HuH-7.5 (cell line): ENCODE results near the gene F2RL2.
"Not testable (repeated sequence)": the region's sequence is repeated elsewhere in the genome, so short reads cannot be mapped to it uniquely, and the experiment has no call there.

ENCODE experiments used
- DNase-seq: peaks from one replicate; pipeline ENCODE4 v3.0.0; 2011; ENCODE audit warnings: low spot score

F2RL2 gene

DNA sequence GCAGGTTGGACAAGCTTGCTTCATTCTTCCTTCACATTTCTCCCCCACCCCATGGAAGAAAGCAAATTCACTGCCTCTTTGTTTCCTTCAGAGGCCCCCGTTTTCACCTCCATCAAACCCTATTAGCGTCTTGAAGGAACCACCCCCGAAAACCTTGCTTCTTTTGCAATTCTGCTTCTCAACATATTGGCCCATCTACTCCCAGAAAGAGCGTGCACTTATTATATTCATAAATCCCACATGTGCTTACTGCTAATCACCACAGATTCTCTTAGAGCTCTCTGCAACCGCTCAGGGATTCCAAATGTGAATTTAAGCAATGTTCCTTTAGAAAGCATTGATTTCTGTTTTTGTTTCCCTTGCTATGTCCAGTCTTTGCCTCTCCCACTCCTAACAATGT lies 1.1 kb downstream of the F2RL2 start:
- DNase-seq: no peak

DNA sequence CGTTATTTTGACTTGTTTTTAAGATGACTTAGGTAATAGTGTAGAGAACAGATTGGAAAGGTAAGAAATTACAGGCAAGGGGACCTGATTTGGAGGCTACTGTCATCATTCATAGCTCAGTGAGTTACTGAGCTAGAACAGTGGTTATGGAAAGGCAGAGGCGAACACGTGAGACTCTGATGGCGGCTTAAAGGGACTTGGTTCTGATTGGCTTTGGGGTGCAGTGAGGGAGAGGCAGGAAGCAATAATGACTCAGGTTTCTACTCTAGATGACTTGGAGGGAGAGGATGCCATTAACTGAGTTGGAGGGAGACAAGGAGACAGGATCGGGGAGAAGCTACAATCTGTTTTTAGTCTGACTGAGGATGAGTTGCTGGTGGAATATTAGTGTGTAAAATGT lies 3.0 kb downstream of the F2RL2 start:
- DNase-seq: no peak

DNA sequence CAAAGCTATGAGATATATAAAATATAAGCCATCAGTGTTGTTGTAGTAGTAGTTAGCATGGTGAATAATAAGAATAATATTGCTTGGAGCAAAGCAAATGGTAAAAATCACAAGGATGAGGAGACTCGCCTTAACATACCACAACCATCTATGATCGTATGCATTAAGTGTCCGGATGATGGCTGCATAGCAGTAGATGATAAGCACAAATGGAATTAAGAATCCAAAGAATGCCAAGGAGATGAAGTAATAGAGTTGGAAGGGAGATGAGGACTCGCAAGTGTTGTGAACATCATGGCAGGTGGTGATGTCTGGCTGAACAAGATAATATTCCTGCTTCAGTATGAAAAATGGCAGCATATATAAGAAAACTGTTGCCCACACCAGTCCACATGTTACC lies 5.5 kb downstream of the F2RL2 start:
- no peak for DNase-seq

DNA sequence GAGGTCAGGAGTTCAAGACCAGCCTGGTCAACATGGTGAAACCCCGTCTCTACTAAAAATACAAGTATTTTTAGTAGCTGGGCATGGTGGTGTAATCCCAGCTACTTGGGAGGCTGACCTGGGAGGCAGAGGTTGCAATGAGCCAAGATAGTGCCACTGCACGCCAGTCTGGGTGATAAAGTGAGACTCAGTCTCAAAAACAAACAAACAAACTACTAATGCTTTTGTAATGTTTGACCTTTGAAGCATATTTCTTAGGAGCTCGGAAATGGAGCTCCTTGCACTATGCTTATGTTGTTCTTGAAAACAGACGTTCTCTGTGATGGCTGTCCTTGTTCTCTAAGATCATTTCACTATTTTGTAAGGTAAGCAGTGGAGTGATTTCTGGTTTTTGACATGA lies 6.0 kb downstream of the F2RL2 start:
- DNase-seq: no peak

DNA sequence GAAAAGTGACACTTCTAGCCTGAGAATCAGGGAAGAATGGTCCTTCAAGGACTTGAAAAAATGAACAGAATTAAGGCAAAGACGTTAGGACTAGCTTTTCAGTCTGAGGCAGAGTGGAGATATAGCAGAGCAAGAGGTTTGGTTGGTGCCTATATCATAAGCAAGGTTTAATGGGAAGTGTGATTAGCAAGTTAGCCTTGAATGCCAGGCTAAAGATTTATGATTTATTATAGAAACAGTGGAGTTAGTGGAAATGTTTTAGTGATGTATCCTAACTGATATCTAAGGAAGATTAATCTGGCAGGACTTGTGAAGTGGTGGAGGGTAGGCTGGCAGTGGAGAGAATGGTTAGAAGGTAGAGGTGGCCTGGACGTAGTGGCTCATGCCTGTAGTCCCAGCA lies 7.0 kb downstream of the F2RL2 start:
- no peak for DNase-seq

DNA sequence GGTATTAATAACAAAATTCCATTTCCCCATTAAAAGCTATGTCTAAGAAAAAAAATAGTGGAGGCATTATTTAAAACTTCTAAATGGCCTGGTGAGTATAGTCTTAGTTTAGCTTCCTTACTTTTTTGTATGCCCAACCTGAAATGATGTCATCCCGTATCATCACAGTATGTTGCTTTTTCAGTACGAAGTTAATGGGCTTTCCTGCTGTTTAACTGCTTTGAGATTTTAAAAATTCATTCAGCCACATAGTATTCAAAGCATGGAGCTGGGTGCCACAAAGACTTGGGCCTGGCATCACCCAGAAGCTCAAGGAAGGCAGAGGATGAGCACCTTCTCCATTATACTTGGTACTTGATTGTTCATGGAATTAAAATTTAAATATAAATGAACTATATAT lies 7.4 kb downstream of the F2RL2 start:
- no peak for DNase-seq

DNA sequence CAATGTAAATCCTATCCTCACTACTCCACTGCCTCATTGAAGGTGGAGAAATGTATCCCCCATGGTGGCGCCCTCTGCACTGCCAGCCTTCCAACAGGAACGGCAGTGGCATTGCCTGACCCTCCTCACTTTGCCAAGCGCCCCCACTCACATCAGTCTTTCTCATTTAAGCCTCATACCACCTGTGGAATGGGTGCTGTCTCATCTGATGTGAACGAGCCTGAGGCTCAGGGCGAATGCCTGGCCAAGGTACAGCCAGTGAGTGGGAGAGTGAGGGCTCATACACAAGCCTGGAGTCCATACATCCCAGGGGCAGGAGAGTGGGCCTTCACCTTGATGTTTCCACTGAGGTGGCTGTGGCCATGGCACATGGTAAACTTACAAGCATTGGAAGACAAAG lies 10.3 kb downstream of the F2RL2 start:
- no peak for DNase-seq

DNA sequence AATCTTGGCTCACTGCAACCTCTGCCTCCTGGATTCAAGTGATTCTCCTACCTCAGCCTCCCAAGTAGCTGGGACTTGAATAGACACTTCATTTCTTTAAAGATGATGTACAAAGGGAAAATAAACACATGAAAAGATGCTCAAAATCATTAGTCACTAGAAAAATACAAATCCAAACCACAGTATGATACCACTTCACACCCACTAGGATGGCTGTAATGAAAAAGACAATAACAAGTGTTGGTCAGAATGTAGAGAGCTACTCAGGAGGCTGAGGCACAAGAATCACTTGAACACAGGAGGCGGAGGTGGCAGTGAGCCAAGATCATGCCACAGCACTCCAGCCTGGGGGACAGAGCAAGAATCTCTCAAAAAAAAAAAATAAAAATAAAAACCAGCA lies 13.0 kb downstream of the F2RL2 start:
- DNase-seq: no peak

DNA sequence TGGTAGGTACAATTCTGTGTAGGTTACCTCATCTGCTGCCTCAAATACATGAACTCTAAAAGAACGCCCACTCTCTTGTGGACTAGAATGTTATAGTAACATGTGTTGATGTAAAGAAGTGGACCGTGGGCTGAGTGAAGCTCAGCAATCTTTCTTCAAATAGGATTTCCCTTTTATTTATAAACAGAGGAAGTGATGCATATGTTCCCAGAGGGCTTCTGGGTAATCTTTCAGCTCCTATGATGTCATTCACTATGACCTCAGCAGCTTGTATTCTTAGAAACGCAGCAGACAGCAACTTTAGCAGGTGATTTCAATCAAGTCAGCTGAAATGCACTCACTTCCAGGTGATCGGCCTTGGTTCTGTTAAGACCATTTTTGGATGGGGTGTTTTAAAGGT lies 14.4 kb downstream of the F2RL2 start:
- DNase-seq: no peak

DNA sequence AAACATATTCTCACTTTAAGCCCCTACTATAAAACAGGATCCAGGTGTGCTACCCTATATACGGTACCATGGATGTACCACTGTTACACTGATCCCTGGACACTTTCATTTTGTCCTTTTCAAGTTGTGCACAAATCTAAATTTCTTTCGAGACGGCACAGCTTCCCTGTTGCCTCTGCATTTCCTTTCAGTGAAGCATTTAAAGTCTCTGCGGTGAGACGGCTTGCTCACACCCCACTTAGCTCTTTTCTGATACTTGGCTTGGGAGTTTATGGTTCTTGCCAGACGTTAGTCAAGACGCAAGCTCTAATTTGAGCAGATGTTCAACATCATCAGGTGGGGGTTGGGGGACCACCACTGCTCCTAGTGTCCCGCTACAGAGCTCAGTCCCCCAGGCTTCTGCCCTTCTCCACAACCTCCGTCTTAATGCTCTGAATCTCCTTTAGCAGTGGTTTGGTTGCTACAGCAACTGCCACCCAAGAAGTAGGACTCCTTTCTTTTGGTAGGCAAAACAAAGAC lies 15.8 kb downstream of the F2RL2 start:
- no peak for DNase-seq

DNA sequence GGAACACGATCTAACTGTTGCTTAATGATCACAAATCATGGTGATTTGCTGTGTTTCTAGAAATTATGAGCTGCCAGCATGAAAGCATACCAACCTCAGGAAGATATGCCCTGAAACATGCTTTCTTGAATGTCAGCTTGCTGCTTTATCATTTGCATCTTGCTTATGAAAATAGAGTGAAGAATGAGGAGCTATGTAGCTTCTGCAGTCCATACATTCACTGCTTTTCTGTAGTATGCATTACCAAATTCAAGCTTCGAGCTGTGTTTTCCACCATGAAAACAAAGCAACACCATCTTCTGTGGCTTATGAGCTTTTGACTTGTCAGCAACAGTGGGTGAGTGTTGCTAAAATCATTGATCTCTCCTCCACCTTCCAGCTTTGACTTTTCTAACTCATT lies 16.5 kb downstream of the F2RL2 start:
- no peak for DNase-seq

DNA sequence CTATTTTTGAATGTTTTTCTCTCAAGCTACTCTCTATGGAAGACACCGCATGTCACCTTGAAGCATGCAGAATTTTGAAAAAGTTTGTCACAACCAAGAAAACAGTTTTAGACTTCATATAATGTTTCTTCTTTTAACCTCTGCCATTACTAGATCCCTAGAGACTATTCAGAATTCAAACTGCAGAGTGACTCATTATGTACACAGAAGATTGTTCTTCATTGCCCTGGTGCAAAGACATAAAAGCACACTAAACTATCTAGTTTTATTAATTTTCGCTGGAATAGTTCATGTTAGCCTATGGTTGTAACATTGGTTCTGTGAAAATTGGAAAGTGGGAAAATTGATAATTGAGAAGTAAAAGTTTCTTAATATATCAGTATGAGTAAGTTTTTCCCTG lies 18.4 kb downstream of the F2RL2 start:
- no peak for DNase-seq

DNA sequence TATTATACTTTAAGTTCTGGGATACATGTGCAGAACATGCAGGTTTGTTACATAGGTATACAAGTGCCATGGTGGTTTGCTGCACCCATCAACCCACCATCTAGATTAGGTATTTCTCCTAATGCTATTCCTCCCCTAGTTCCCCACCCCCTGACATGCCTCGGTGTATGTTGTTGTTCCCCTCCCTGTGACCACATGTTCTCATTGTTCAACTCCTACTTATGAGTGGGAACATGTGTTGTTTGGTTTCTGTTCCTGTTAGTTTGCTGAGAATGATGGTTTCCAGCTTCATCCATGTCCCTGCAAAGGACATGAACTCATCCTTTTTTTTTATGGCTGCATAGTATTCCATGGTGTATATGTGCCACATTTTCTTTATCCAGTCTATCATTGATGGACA lies 19.2 kb downstream of the F2RL2 start:
- DNase-seq: not testable (repeated sequence)

DNA sequence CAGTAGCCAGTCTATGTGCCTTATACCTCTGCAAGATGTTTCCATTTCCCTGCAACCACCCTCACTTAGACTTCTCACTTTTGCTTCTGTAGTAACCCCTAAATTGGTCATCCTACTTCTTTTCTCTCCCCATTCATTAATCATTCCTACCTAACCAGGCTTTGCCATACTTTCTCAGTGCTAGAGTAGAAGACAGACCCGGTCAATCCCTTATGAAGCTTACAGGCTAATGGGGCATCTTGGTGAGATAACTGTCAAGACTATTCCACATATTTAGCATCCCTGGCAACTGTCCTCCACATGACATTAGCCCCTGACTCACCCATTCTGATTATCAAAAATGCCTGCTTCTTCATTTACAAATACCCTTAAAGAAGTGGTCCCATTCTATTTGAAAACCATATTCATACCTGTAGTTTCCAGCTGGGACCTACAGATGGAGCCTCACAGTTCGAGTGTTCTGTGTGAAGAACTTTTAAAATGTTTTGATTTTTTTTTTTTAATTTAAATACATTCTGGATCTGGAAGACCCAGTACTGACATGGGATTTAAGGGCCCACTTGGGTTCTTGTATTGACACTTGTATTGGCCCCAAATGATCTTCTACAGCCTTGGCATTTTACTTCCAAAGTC lies 21.0 kb downstream of the F2RL2 start:
- DNase-seq: no peak

DNA sequence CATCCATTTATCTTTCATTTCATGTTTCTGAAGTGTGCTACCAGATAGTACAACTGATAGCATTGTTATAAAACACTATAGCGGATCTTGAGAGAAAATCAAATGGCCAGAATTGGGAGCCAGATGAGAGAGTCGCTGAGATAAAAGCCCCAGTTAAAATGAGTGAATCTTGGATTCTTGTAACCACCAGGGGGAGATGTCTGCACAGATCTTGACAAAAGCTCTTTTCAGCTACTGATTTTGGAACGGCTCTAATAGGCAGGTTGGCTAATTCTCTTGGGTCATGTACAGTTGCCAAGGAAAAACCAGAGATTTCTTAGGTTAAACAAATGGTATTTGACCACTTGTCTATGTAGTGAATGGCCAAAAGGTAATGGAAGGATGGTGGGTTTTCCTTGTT lies 21.7 kb downstream of the F2RL2 start:
- DNase-seq: peak; percentile 6

DNA sequence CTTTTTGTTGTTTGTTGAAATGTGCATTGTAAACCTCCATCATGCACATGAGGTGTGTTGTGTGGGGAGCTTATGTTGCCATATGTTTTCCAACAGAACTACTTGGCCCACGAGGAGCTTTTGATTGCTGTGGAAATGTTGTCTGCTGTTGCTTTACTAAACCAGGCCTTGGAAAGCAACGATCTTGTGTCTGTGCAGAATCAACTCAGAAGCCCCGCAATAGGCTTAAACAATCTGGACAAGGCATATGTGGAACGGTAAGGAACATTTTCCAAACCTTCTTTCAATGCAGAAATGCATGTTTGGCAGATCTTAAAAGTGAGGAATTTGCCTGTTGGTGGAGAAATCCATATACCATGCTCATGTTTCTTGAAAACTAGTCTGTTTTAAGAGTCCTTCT lies 22.5 kb downstream of the F2RL2 start:
- no peak for DNase-seq

DNA sequence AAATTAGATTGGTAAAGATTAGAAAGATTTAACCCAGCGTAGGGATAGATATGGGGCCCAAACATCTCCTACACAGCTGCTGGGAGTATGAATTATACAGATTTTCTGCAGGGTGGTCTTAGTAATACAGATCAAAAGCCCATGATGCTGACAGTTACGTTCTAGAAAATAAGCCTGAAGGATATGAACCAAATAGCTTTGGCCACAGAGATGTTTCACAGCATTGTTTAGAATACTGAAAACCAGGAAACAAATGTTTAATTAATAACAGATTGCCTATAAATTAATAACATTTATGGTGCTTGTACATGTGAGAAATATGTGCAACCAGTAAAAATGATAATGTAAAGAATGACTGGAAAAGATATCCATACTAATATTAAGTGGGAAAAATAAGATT lies 24.7 kb downstream of the F2RL2 start:
- DNase-seq: no peak

DNA sequence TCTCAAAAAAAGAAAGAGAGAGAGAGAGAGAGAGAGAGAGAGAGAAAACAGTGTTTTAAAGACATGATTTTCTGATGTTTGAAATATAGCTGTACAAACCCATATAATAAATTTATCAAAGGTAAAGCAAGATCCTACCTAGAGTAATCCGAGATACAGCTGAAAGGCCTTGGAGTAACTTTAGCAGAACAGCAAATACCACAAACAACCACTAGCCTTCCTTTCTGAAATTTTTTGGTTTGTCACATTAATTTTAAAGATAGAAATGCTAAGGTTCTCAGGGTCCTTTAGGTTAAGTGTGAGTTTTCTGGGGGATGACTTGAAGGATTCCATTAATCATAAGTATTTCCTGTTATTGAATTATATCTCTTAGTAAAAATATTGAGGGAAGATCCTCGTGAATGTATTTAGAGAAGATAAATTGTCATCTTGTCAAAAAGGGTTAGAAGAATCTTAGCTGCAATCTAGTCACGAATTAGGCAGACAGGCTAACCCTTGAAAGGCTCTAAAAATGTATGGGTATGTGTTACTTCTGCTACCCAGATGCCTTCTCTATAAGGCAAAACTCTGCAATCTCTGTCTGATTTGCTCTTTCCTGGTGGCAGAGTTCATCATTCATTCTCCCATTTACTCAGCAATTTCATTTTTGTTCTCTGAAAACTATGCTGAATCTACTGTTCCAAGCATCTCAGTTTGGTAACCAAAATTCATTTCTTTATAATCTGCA lies 27.3 kb downstream of the F2RL2 start:
- DNase-seq: no peak

DNA sequence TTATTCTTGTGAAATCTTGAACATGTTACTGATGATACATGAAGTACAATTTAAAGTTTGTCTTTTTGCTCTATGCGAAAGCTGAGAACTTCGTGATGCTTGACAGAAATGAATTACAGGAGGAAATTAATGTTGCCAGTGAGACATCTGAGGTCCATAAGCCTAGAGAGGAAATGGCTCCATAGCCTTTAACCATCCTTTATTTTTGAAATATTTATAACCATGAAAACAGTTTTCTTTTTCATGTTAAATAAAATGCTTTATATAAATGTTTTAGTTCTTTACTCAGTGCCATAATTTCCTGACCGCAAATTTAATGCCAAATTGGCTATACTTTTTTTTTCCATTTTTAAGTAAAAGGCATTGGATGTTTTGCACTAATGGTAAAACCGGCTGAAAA lies 29.1 kb downstream of the F2RL2 start:
- DNase-seq: no peak

DNA sequence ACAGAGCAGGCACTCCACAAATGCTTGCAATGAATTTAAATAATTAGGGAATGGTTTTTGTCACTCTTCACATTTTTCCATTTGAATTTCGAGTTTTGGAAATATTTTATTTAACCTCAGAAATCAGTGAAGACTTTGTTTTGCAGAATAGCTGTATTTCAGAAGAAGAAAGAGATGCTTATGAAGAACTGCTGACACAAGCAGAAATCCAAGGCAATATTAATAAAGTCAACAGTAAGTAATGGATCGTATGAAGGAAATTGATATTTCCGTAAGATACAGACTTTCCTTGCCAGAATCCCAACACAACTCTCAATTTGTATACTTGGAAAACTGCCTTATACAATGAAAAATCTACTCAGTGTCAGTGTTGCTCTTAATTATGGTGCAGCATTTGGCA lies 30.5 kb downstream of the F2RL2 start:
- no peak for DNase-seq

DNA sequence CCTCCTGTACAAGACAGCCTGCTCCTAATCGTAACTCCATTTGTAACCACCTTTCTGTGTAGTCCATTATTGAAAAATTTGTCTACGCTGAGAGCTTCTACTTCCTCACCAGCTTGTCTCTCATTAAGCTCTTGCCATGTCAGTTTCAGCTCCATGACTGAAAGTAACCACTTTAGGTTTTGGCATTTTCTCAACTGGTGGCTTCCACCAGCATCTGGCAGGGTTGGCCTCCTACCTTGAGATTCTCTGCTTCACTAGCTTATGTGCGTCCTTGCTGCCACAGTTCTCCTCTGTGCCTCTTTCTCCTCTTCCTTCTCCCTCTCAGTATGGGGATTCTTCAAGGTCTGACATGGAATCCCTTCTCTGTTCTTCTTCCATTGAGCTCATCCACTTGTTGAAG lies 31.8 kb downstream of the F2RL2 start:
- DNase-seq: no peak

DNA sequence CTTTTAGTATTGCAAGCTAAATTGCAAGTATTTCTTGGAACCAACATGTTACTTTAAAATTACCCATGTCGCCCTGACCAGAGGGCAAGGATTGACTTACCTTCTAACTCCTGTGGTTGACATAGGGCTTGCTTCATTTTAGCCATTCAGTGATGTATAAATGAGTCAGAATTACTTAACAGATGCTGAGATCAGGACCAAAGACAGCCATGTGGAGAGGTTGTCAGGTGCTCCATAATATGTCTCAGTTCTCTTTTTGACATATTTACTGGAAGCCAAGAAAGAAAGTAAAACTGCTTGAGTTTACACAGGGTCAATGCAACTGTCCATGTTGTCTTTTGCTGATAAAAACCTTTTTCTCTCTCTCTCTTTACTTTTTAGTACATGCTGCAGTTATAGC lies 33.2 kb downstream of the F2RL2 start:
- DNase-seq: no peak

DNA sequence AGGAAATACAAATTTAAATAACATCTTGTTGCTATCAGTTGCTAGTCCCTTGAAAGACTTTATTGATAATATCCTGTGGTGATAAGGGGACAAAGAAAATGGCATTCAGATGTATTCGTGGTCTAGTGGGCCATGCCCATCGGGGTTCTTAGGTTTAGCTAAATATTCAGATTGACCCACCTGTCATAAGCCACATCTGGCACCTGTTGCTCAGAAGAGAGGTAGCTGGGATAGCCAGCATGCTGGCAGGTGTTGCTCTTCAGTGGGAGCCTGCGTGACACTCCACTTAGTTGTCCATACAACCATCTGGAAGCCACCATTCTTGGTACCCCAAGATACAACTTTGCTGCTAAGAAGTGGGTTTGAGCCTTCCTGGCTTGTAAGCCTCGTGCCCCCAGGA lies 36.7 kb downstream of the F2RL2 start:
- DNase-seq: no peak

DNA sequence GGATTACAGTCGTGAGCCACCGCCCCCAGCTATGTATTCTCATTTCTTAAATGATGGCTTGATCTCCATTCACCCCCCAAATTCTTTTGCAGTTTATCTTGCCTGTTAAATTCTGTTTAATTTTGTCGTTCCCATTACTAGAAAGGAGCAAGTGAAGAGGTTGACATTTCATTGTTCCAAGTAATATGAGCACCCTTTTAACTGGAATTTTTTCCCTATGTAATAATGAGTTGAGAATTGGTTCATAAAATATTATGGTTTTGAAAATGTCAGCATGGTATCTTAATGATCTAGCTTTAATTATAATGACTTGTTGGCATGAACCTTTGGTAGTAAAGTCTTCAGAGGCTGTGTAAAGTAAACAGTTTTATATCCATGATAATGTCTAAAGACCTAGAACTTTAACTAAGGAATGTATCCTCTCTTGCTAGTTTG lies 37.4 kb downstream of the F2RL2 start:
- DNase-seq: no peak
